Stimulated activated CD4-positive, alpha-beta T cell treated with anti-CD3 and anti-CD28 coated beads, Interleukin-15, amount 100 ng/mL, for 1 hour (primary cell): ENCODE data around the gene VAPB.
A peak's percentile ranks its signal among the peaks of the same experiment; 100 is the strongest.

Experiments used
- DNase-seq, 2 donors: peaks; one replicate each; pipeline ENCODE4 v3.0.0-alpha.2; 2020; ENCODE audit warnings: low read depth in 1 of 2, low spot score in 1 of 2

VAPB gene

GRCh38 chr20:58479726-58480440, 90.9 kb downstream of the VAPB start:
- no peak for DNase-seq

- no peak for DNase-seq
Measured at GRCh38 chr20:58480551-58481336, 91.7 kb downstream of the VAPB start.

GRCh38 chr20:58481481-58482021, 92.5 kb downstream of the VAPB start:
- peak; percentile 27 to 37 for DNase-seq

GRCh38 chr20:58482416-58482815, 93.4 kb downstream of the VAPB start:
- no peak for DNase-seq

- DNase-seq: no peak
Measured at GRCh38 chr20:58483051-58483450, 94.0 kb downstream of the VAPB start.

- no peak for DNase-seq
Measured at GRCh38 chr20:58483470-58483869, 94.4 kb downstream of the VAPB start.

GRCh38 chr20:58485393-58485792, 96.4 kb downstream of the VAPB start:
- DNase-seq: no peak

- DNase-seq: no peak
Measured at GRCh38 chr20:58486207-58486606, 97.2 kb downstream of the VAPB start.

- DNase-seq: no peak
Measured at GRCh38 chr20:58492074-58492718, 103.2 kb downstream of the VAPB start.

- no peak for DNase-seq
Measured at GRCh38 chr20:58492795-58493524, 103.9 kb downstream of the VAPB start.

- DNase-seq: no peak
Measured at GRCh38 chr20:58494923-58495622, 106.0 kb downstream of the VAPB start.

- DNase-seq: no peak
Measured at GRCh38 chr20:58495623-58496428, 106.8 kb downstream of the VAPB start.

GRCh38 chr20:58496429-58496769, 107.4 kb downstream of the VAPB start:
- DNase-seq: no peak

GRCh38 chr20:58497076-58497641, 108.1 kb downstream of the VAPB start:
- DNase-seq: no peak

- DNase-seq: no peak
Measured at GRCh38 chr20:58497724-58498469, 108.9 kb downstream of the VAPB start.

- DNase-seq: no peak
Measured at GRCh38 chr20:58498470-58499068, 109.5 kb downstream of the VAPB start.

GRCh38 chr20:58500256-58500655, 111.2 kb downstream of the VAPB start:
- no peak for DNase-seq
